GM19193 (cell line): ENCODE data around the gene GALNT16.

Experiments used
- POLR2A ChIP-seq: IDR thresholded peaks from 4 replicates; pipeline ENCODE4 v1.6.1; 2011; ENCODE audit not compliant: insufficient read depth, insufficient read length; ENCODE audit errors: extremely low read depth

Gene GALNT16

DNA sequence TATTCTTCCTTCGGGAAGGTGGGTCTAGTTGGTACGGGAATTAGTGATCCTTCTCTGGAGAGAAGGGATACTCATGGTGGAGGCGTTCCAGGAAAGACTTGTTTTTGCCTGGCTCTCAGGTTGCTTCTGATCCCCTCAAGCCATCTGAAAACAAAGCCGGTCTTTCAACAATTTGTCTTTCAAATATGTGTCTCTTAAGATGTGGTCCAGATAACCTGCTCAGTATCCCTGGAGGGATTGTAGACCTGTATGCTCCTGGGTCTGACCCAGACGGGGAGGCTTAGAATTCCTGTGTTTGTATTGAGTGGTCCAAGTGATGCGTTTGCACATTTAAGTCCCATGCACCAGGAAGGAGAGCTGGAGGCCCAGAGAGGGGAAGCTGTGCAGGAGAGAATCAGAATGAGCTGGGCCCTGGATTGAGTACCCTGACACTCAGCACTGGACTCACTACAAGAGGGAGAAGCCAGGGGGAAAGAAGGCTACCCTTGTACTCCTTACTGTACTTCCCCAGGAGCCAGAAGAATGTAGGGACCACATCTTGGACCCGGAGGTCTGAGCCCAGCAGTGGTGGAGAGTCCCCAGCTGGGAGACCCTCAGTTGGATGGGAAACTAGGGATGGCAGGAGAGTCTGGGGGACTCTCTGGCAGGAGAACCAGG is 97.7 kb downstream of the GALNT16 start:
- TF ChIP-seq POLR2A: no peak

DNA sequence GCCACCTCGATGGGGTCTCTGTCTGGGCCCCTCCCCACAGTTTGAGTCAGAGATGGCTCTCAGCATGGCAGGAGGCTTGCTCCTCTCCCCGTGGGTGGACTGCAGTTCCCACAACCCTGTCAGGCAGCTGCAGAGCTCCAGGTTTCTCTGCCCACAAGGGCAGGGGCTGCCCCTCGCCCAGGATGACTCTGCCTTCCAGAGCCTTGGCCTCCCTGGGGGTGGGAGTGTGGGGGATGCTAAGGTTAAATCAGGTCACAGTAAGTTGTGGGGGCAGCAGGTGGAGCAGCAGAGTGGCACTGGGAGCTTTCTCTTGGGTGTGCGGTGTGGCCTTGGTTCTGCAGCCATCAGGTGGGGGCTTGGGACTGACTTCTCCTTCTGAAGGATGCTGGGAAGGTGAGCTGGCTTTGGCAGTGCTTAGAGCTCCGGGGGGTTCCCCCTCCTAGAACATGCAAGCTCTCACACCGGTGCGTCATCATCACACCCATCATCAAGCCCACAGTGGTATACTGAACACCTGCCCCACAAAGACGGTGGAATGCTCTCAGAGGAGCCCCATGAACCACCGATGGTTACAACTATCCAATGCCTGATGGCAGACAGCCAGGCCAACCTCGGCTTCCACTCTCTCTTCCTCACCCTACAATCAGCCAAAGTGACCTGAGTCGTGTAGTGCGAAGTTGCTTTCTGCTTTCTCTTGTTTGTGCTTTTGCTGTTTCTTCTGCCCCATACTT is 98.4 kb downstream of the GALNT16 start:
- TF ChIP-seq POLR2A: no peak

- no peak for TF ChIP-seq POLR2A
These were observed 99.0 kb downstream of the GALNT16 start for GRCh38 chr14:69358966-69359365.

DNA sequence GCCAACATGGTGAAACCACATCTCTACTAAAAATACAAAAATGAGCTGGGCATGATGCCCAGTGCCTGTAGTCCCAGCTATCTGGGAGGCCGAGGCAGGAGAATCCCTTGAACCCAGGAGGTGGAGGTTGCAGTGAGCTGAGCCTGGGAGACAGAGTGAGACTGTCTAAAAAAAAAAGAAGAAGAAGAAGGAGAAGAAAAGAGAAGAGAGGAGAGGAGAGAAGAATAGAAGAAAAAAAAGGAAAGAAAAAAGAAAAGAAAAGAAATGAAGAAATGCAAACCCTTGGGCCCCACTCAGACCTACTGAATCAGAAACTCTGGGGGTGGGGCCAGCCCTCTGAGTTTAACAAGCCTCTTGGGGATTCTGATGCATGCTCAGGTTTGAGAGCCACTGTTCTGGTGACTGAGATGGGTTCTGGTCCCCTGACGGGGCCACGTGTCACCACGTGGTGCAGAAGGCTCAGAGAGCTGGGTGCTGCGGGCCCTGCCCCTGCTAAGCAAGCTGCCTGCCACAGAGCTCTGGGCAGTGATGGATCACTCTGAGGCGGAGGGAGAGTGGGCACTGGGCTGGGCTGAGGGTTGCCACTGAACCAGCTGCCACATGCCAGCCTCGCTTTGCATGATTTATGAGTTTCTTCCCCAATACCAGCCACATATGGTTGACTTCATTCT is 100.6 kb downstream of the GALNT16 start:
- TF ChIP-seq POLR2A: no peak

DNA sequence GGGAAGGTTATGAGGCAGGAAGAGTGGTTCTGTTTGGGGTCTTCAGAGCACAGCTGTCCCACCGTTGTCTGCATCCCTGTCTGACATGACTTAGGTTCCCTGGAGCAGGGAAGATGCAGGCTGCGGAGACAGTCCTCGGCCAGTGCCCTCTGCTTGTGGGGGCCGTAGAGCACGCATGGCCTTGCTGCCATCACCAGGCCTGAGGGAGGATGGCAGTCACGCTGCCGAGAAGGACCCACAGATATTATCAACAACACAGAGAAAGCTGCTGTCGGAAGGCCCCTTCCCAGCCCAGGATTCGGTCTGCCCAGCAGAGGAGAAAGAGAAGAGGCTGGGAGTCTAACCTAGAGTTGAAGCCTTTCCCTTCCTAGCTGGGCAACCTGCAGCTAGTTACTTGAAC is 103.1 kb downstream of the GALNT16 start:
- no peak for TF ChIP-seq POLR2A

DNA sequence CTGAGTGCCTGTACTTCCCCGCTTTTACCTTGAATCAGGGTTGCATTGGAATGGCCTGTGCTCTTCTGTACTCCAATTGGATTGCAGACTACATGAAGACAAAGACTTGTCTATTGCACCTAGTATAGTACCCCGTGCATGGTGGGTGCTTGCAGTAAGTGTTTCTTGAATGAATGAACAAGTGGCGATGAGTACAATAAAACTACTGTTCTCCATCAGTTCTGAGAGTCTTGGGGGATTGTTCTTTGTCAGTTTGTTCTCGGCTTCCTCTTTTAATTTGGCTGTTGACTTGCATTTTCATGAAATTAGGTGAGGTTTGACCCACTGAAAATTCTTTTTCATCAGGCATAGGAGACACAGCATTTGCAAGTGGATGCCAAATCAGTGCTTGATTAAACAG is 104.0 kb downstream of the GALNT16 start:
- TF ChIP-seq POLR2A: no peak

DNA sequence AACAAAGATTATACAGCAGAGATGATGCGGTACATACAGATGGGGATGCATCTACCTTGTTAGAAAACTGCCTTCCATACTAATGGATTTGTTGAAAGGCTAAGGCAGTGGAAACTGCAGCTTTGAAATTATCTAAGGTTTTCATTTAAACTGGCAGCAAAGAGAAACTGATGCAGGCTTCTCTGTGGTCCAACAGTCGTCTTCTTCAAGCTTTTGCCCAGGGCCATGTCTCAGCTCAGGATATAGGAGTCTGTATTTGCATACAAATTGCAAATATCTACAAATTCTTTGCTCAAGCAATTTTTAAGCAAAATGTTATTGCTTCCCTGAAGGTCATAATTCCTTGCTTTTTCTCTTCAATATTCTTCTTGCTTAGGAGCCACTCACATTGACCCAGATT is 104.4 kb downstream of the GALNT16 start:
- no peak for TF ChIP-seq POLR2A

- no peak for TF ChIP-seq POLR2A
These were observed 106.1 kb downstream of the GALNT16 start for GRCh38 chr14:69366069-69366468.

DNA sequence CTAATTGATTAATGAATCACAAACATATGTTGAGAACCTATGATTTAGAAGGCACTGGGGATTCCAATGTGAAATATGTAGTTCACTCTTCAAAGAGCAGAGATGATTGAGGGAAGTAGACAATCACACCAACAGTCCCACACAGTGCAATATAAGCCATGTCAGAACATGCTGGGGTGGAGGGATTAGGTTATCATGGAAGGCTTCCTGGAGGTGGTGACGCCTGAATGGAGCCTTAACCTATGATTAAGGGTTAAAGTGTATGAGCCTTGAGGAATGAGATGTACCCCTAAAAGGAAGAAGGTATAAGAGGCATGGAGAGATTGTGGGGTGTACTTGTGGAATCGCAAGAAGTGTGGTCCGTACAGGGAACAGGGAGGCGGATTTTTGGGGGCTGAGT is 106.8 kb downstream of the GALNT16 start:
- TF ChIP-seq POLR2A: no peak

DNA sequence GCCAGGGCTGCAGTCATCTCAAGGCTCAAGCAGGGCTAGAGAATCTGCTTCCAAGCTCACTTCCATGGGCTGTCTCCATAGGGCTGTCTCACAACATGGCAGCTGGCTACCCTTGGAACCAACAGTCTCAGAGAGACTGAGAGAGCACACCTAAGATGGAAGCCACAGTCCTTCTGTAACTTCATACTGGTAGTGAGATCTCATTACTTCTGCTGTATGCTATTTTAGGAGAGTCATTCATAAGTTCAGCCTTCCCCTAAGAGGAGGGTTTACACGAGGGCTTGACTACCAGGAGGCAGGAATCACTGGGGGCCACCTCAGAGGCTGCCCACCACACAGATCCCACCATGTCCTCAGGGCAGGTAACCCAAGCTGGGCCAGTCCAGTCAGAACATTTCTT is 108.4 kb downstream of the GALNT16 start:
- no peak for TF ChIP-seq POLR2A

DNA sequence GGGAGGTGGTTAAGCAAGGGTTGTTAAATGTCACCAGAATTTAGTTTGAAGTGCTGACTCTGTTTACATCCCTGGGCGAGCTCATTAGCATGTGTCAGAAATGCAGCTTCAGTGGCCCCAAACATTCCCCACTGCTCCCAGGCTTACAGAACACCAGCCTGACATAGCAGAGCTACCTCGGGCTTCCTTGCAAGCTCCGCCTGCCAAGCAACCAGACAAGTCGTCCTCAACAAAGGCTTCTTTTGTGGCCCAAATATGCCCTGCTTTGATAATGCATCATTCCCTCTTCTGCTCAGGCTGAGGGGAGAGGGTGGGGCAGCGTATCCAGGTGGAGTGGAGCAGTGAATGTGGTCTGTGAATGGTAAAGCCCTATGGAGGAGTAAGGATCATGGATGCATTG is 110.1 kb downstream of the GALNT16 start:
- no peak for TF ChIP-seq POLR2A

DNA sequence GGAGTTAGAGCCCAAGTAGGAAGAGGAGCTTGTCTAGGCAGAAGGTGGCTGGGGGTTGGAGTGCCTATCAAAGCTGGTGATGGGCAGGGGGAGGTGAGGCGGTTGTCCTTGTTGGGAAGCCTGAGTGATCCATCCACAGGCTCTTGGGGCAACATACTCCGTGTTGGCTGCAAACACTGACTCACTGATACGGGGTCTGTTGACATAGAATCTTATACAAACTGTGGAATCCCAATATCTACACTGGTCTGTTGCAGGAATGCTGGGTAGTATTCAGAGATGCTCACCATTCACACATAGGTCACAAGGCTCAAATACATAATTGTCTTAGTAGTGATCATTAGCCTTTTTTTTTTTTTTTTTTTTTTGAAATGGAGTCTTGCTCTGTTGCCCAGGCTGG is 112.2 kb downstream of the GALNT16 start:
- no peak for TF ChIP-seq POLR2A

DNA sequence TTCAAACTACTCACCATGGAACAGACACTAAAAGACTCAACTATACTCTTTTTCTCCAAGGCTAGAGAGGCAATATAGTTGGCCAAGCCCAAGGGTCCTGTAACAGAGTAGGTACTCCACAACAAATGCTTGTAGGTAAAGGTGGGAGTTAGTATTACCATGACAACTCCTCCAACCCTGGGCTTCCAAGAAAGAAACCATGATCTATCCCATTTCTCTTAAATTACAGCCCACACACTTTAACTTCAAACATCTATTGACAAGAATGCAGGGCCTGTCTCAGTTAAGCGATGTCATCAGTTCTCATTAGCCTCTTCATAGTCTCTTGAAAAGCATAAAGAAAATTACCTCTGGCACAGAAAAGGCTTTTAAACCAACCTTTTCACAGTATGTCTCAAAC is 113.1 kb downstream of the GALNT16 start:
- no peak for TF ChIP-seq POLR2A

DNA sequence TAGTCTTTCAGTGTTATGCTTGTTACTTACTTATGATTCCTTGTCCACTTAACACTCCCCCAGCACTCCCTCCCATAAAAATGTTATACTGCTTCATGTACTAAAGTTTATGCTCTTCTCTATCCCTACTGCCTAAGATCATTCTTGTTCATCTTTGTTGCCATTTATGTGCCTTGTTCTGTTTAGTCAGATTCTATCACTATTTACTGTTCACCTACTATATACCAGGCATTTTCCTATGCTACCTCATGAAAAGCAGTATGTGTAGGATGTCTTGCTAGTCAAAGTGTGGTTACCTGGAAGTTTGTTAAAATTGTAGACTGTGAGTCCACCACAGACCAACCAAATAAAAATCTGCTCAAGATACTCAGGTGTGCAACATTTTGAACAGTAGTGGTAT is 114.3 kb downstream of the GALNT16 start:
- TF ChIP-seq POLR2A: no peak

- TF ChIP-seq POLR2A: no peak
These were observed 115.2 kb downstream of the GALNT16 start for GRCh38 chr14:69375182-69375581.

- TF ChIP-seq POLR2A: no peak
These were observed 115.8 kb downstream of the GALNT16 start for GRCh38 chr14:69375722-69376121.
